Measurements from ENCODE around the gene URGCP.

DNA sequence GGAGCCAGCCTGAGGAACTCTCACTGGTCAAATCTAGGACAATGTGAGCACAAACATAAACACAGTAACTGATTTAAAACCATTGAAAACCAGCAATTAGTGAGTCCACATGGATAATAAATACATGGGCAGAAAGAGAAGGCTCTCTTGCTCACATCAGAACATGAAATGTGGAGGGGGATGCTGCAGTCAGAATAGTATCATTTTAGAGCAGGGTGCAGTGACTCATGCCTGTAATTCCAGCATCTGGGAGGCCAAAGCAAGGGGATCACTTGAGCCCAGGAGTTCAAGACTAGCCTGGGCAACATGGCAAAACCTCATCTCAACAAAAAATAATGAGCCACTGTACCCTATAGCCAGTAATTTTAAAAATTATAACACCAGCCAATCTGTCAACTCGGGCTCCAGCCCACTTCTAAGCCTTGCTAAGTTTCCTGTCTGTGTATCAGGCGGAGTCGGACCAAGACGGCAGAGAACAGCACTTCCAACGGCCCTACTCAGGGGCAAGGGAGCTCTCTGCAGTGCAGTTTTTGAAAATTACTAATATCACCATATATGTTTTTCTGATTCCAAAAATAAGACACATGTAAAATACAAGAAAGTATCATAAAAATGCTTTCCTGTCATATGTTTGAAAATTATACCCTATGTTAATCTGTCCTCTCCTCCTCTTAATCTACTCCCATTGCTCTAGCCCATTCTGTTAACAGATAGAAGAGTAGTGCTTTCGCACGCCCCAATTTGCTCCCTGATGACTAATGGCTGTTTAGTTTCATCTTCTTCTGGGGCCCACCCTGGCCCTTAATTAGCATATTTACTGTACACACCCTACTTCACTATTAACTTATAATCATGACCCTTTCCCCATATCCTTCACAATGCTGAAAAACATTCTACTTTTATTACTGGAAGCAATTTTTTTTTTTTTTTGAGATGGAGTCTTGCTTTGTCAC, 17.1 kb downstream of the URGCP start:
- TF ChIP-seq POLR2A (IDR thresholded peaks at IDR 0.05; ENCODE audit: low read depth, low read length) (no peak), POLR2AphosphoS5 (IDR thresholded peaks at IDR 0.05; ENCODE audit: low read depth, low read length) (no peak)

Measured in GM12892 (cell line).